HG02938 (cell line): ENCODE results near the gene GNG13.
"Not testable (repeated sequence)": the region's sequence is repeated elsewhere in the genome, so short reads cannot be mapped to it uniquely, and the experiment has no call there.

Experiments
- ATAC-seq: cut with Tn5 transposase; IDR thresholded peaks from one replicate; pipeline ENCODE4 v1.9.1; 2021; ENCODE audit warnings: mild to moderate bottlenecking, moderate library complexity; ENCODE audit not compliant: unreplicated experiment

GNG13 gene, protein sequence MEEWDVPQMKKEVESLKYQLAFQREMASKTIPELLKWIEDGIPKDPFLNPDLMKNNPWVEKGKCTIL

DNA sequence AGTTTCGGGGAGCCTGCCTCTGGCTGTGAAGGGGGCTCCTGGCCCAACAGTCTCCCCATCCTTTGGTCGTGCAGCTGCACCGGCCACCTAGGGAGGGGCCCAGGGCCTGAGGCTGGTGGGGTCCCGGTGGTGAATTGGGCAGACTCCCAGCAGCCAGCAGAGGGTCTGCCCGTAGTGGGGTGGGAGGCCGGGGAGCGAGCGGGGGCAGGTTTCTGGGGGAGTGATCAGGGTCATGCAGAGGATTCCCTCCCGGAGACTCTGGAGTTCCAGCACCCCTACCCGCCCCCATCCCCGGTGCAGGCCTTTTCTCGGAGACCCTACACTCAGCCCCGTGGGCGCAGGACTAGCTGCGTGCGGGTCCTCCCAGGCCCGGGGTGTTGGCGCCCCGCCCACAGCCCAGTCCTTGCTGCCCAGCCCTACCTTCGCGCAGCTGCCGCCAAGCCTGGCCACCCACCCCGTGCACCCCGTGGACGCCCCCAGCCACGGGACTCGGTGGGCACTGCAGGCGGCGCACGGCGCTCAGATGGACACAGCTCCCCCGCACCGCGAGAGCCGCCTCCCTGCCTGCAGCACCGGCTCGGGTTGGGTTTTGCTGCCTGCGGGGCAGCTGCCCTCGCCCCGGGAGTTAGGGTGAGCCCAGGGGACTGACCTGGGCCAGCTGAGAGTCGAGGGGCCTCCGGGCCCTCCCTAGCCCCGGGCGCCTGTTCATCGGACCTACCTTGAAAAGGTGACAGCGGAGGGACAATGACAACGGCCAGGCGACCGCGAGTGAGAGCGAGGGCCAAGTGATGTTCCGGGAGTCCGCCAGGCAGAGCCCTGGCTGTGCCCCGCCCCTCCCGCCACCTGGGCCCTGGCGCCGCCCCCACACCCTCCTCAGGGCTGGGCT is at the start of gene GNG13:
Gene GNG13, minus strand, starts transcription at position 787 of the 886 bp plus-strand sequence. CDS start 1,657 bp downstream, outside the sequence.
- no peak for ATAC-seq

DNA sequence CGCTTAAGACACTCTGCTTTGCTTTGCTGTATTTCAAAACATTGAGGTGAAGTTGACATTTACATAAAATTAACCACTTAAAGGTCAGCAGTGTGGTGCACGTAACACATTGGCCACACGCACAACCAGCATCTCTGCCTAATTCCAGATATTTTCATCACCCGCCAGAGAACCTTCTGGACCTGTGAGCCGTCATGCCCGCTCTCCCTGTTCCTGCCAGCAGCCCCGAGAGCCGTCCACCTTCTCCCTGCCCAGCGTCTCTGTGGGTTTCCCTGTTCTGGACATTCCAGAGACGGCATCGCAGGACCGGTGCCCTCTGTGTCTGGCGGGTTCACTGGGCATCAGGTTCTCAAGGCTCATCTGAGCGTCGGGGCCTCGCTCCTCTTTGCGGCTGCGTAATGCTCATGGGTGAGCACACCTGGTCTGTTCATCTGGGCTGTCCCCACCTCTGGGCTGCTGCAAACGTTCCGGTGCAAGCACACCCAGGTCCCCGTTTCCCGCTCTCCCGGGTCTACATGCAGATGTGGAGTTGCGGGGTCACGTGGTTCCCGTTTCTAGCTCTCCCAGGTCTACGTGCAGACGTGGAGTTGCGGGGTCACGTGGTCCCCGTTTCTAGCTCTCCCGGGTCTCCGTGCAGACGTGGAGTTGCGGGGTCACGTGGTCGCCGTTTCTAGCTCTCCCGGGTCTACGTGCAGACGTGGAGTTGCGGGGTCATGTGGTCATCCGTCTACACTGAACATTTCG is 48.1 kb upstream of the GNG13 start:
- ATAC-seq: no peak

DNA sequence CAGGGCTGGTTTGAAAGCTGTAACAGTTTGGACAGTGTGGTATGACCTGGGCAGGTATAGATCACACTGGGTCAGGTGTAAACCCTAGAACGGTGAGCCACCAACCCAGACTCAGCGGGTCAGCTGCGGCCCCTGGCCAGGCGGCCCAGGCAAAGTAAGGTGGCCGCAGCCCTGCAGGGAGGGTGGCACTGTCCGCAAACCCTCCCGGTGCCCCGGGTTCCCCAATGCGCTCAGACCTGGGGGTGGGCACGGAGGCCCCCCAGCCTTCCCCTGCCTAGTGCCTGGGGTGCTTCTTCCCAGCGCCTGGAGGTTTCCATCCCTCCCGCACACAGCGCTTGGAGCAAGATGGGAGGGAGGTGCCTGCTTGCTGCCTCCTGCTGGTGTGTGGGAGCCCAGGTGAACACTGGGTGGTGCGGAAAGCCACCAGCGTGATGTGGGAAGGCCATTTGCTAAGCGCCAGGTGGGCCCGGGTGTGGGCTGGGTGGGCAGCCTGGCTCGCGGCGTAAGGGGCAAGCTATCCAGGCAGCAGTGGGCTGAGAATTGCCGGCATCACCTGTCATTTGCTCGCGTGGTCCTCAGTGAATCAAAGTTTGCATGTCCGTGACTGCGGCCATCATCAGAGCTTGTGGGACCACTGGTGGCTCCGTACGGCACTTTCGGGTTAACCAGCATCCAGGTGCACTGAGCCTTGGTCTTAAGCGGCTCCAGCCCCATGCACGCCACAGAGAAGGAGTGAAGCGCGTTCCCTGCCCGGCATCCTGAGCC is 47.3 kb upstream of the GNG13 start:
- ATAC-seq: no peak

DNA sequence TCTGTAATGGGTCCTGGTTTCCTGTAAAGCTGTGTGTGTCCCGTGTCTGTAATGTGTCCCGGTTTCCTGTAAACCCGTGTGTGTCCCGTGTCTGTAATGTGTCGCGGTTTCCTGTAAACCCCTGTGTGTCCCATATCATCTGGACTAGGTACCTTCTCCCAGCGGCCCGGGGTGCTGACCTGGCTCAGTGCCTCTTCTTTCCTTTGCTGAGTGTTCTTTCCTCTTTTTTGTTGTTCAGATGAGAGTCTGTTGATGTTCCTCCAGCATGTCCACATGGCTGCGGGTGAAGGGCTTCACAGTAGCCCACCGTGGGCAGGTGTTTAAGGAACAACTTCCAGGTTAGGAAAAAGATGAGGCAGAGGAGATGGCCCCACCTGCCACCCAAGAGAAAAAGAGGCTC is 46.6 kb upstream of the GNG13 start:
- ATAC-seq: no peak

DNA sequence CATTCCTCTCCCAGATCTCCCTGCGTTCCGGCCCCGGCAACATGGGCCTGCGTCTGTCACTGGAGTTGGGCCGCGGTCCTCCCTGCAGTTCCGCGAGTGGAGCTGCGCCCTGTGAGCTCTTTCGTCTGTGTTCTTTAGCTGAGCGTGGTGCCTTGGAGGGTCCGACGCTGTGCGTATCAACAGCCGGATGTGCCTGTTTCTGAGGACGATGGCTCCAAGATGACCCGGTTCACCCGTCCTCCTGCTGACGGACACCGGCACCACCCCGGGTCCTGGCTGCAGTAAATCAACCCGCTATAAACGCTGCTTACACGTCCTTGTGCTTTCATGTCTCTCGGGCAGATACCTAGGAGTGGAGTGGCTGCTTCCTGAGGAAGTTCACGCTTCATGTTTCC is 44.8 kb upstream of the GNG13 start:
- ATAC-seq: no peak

DNA sequence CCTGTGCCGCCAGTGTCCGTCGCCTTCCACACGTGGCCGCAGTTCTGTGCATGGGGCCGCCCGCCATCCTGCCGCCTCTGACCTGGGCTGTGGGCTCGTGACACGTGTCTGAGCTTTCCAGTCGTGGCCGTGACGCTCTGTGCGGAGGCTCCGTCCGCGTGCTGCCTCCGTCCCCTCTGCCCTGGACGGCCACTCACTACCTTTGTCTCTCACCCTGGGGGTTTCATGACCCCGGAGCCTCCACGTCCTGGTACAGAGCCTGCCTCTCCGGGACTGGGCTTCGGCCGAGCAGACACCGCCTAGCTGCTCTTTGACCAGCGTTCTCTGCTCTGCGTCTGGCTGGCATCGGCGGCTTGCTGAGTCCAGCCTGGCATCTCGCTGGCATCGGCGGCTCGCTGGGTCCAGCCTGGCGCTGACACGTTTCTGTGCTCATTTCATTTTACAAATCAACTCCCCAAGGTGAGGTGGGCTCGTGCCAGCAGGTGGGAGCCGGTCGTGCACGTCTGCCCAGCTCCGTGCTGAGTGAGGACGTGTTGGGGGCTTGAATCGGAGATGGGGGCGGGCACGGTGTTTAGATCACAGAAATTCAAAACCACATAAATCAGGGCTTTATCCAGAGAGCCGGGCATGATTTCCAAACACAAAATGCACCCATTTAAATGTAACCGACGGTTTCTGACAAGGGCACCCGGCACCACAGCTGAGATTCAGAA is 44.3 kb upstream of the GNG13 start:
- ATAC-seq: no peak

DNA sequence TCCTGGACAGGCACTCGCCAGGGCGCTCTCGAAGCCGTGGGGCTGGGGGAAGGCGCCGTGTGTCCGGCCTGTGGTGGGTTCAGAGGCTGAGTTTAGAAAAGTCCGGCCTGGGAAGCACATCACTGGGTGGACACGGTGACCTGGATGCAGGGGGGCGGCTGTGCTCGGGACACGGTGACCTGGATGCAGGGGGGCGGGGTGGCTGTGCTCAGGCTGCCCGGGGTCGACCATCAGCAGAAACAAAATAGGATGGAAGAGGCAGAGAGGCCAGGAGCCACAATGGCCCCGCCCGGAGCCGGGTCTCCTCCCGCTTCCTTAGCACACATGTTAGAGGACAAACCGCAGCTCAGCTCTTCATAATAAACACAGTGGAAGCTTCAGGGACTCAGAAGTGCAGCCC is 43.2 kb upstream of the GNG13 start:
- no peak for ATAC-seq

DNA sequence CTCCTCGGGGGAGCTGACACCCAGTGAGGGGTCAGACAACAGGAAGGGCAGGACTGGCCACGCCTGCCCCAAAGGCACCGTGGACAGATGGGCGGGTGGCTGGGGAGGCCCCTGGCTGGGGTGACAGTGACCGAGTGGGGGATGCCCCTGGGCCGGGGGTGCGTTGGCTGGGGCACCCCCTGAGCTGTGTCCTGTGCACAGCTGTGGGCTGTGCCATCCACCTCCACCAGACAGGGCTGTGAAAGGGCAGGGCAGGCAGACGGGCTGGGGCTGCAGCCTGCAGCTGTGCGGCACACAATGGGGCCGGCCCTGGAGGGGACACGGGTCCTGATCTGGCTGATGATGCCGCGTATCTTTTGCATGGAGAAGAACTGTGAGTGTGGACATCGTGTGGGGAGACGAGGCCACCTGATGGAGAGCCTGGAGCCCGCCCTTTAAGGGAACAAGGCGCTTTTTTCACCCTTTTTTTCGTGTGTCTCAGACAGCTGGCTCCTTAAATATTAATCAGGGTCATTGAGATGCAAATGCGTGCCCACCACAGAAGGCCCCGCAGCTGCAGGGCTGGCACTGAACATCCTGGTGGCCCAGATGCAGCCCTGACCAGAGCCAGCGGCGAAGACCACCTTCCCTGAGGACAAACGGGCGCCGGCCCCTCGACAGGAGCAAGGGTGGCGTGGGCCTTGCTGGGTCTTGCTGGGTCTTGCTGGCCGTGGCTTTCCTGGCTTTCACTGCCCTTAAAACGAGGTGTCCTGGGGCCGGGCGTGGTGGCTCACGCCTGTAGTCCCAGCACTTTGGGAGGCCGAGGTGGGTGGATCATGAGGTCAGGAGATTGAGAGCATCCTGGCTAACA is 42.4 kb upstream of the GNG13 start:
- no peak for ATAC-seq

DNA sequence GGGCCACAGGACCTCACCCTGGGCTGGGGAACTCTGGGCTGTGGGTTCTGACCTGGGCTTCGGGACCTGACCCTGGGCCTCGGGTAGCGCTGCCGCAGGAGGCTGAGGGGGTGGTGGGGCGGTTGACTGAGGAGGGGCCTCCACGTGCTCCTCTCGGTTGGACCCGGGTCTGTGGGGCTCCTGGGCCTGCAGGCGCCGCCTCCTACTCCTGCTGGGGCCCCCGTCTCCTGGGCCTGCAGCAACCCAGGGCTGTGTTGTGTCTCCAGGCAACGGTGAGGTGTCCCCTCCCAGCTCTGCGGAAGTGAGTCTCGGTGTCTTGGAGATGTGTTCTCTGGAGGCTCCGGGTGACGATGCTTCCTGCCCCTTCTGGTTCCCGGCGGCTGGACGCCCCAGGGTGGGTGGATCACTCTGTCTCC is 41.5 kb upstream of the GNG13 start:
- no peak for ATAC-seq

DNA sequence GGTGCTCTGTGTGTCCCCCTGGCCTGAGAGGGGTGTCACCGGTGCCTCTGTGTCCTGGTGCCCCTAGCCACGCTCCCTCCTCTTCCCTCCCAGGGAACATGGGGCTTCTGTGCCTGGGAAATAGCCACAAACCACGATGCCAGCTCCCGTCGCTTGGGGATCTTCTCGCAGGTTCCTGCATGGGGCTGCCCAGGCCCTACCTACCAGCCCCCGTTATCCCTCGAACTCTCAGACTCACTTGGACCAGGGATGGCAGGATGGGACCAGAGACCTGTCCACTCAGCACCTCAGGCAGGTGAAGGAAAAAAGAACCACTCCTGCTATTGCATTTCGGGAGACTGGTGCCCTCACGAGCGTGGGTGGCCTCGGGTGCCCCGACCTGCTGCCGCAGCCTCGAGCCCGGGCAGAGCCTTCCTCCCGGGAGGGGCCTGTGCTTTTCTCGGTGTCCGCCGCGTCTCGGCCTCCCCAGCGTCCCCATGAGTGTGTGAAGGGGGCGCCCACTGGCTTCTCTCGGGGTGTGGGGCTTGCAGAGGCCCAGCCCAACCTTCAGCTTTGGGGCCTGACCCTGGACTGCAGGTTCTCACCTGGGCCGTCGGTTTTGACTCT is 41.0 kb upstream of the GNG13 start:
- ATAC-seq: no peak

DNA sequence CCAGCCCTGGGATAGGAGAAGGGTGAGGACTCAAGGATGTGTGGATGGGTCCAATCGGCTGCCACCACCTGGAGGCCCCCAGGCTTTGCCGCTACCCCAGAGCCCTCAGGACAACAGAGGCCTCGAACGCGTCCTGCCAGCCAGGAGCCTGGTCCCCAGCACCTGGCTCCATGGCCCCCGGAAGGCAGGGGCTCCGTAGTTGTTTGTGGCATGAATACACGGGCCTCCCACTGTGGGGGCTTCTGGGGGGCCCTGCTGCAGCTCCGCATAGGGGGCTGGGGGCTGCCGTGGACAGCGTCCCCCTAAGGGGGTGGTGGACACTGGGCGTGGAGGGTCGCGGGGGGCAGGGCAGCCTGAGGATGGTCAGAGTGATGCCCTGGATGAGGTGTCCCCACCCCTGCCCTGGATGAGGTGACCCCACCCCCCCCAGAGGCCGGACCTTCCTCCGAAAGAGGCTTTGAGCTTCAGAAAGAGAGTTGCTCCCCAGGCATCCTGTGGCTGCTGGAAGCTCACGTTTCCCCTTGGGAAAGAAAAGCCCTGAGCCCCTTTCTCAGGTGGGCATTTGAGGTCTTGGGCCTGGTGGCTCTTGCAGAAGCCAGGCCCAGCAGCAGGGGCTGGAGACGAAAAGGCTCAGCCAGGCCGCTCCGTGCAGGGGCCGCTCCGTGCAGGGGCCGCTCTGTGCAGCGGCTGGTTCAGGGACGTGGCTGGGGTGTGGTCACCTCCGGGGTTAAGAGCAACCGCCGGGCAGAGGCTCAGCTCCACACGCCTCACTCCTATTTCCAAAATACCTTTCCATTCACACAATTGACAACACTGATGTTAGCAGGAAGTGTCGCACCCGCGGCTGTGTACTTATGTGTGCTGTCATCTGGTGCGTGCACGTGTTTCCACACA is 40.3 kb upstream of the GNG13 start:
- no peak for ATAC-seq

DNA sequence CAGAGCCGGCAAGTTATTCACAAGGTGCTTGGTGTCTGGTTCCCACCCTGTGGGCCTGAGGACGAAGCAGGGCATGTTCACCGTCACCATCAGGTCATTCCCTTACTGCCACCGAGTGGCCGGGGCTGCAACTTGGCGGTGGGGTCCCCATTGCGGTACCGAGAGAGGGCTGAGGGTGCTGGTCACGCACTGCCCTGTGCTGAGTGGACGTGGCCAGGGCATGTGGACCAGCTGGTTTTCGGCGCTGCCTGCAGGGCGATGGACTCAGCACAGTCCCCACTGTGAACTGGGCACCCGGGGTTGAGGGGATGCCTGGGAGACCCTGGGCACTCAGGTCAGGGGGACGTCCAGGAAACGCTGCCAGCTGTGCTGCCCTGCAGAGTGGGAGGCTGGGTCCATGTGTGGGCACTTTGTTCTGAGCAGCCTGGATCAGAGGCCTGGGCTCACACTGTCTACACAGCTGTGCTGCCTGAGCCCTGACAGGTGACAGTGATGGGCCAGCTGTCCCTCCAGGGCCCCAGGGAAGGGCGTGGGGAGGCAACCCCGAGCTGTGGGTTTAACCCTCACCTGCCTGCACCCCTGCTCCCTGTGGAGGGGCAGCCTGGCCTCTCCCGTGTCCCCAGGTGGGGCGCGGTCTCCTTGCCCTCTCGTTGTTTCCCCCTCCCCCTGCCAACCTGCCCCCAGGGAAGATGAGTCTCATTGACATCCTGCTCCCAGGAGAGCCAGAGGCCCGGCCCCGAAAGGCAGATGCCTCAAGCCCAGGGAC is 39.3 kb upstream of the GNG13 start:
- ATAC-seq: no peak

DNA sequence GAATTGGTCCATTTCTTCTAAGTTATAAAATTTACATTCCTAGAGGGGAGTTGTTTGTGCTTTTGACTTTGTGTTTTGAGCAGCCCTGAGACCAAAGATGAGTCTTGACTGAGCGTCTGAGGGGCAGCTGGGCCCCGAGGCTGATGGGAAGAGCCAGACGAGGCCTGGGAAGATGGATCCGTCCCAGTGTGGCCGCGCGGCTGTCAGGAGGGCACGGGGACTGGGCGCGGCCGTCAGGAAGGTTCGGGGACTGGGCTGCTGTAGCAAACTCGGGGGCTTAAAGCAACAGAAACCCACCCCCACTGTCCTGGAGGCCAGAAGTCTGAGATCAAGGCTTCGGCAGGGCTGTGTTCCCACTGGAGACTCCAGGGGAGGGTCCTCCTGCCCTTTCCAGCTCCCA is 38.2 kb upstream of the GNG13 start:
- no peak for ATAC-seq

DNA sequence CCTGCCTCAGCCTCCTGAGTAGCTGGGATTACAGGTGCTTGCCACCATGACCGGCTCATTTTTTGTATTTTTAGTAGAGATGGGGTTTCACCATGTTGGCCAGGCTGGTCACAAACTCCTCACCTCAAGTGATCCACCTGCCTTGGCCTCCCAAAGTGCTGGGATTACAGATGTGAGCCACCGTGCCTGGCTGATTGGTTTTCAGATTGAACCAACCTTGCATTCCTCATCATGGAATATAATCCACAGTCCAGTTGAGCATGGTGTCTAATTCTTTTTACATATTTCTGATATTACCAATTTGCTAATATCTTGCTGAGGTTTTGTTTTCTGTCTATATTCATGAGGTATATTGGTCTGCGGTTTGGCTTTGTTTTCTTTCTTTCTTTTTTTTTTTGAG is 36.3 kb upstream of the GNG13 start:
- ATAC-seq: not testable (repeated sequence)

DNA sequence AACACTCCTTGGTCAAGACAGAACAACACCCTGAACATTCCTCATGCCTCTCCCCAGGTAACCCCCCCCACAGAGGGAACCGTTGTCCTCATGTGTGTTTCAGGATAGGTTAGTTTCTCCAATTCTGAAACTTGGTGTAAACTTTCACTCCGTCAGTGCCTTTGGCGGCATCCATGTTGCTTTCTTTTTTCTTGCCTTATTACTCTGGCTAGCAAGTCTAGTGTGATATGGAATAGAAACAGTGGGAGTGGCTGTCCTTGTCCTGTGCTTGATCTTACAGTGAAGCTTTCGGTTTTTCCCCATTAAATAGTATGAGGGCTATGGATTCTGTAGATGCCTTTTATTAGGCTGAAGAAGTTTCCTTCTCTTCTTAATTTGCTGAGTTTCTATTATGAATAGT is 35.7 kb upstream of the GNG13 start:
- no peak for ATAC-seq

DNA sequence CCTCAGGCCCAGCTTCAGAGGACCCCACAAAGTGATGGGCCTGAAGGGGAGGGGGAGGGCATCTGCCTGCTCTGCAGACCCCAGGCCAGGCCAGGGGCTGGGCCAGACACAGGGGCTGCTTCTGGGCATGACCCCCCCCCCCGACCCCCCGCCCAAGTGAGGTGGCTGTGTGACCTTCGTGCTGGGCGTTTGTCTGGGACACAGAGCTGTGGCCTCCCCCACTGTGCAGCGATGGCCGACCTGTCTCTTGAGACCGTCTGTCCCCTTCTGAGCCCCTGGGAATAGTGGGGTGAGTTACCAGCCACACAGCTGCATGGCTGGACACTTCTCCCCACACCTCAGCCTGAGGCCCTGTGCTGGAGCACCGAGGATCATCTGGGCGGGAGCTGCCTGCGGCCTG is 34.8 kb upstream of the GNG13 start:
- ATAC-seq: no peak

DNA sequence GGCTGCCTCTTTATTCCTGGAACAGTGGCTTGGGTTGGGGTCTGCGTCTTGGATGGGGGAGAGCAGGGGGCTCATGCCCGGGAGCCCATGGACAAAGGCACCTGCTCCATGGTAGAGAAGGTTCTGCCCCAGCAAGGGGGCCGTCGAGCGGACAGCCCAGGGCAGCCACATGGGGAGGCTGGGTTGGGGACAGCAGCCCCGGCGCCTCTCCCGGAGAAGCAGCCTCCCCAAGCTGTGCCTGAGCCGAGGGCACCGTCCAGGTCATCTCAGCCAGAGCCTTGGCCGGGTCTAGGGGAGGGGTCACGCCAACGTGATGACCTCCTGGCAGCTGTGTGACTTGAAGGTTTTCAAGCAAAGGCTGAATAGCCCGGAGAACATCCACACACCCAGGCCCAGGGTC is 32.9 kb upstream of the GNG13 start:
- no peak for ATAC-seq
